HL-60 (cell line): Measurements from ENCODE around the gene MARCO.

Experiments
- CTCF ChIP-seq: IDR thresholded peaks from one replicate; pipeline ENCODE4 v1.5.1; 2011; ENCODE audit warnings: low read length, control low read depth, inconsistent platforms; ENCODE audit not compliant: insufficient read depth
- POLR2AphosphoS5 ChIP-seq: IDR thresholded peaks from 2 replicates; pipeline ENCODE4 v1.6.1; 2012; ENCODE audit warnings: low read depth
- REST ChIP-seq: IDR thresholded peaks from 2 replicates; pipeline ENCODE4 v1.6.1; 2012; ENCODE audit warnings: low read depth; ENCODE audit not compliant: insufficient replicate concordance

- TF ChIP-seq REST (no peak), CTCF (no peak), POLR2AphosphoS5 (no peak)
These were observed 82.2 kb downstream of the MARCO start for GRCh38 chr2:119024152-119024551.
